Nucleus accumbens (tissue), 56 donors: Measurements from ENCODE around the gene RHBDD1.

ENCODE experiments used
- DNase-seq, 56 donors: peaks; one replicate each; lab custom pipeline; 2025; lab: John Stamatoyannopoulos, UW

The RHBDD1 gene

GRCh38 chr2:226882606-226883005 is 46.8 kb downstream of the RHBDD1 start:
- DNase-seq = no peak

DNA sequence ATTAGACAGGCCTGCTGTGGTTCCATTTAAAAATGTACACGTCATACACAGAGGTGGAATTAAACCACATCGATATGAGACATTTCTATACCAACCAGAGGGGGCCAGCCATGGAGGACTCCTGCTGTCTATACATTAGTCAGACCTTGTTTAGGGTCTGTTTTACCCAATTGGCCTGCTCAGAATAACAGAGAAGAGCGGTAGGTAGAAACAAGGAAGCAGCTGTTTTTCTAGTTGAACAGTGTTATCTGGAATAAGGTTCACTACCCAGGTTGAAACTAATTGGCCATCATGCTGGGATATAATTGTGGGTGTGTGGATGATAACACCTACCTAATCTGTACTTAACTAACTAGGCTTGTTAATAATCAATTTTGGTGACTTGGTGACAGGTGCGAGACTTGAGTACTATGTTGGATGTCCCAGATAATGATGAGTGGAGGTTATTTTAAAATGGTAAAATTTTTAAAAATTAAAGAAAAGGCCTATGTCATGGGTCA is 47.5 kb downstream of the RHBDD1 start:
- no peak for DNase-seq

- no peak for DNase-seq
Observed at GRCh38 chr2:226884166-226884565, 48.3 kb downstream of the RHBDD1 start.

GRCh38 chr2:226885769-226886435 is 50.0 kb downstream of the RHBDD1 start:
- no peak for DNase-seq

- no peak for DNase-seq
Observed at GRCh38 chr2:226887940-226888339, 52.1 kb downstream of the RHBDD1 start.

DNA sequence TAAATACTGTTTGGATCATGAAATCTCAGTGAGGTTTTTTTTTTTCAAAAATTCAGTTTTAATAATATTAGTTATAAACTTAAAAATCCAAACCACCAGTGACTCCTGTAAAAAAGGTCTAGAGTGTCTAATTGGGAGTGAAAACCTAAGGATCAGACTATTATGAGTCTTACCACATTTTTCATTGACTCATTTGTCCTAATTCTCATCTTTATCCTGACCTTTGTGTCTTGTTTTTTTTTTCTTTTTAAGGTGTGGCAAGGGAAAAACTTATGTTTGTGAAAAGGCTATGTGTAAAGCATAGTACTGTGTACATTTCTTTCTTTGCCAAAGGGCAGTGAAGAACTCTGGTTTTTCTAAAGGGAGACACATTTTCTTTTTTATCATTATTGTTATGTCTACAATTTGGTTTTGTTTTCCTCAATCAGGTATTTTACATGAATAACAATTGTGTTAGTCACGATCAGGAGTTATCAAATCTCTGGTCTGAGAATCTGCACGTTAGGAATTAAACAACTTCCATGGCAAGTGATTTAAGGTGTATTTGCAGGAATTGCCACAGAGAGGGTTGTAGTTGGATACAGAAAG is 52.6 kb downstream of the RHBDD1 start:
- DNase-seq = no peak

DNA sequence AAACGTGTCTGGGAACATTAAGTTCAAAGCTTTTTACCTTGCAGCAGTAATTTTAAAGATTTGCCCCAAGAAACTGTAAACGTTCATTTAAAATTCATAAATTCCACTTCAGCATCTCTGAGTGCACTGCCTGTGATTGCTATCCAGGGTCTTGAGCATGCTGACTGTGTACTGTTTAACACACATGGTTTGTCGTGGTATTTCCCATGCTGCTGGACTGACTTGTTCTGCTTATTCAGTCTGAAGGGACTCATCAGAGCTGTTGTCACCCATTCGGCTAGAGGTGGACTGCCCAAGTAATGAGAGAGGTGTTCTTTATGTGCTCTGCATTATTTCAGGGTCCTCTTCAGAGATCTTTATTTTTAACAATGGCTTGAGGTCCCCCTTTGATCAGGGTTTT is 53.1 kb downstream of the RHBDD1 start:
- DNase-seq = no peak

GRCh38 chr2:226890286-226890685 is 54.4 kb downstream of the RHBDD1 start:
- DNase-seq = no peak

DNA sequence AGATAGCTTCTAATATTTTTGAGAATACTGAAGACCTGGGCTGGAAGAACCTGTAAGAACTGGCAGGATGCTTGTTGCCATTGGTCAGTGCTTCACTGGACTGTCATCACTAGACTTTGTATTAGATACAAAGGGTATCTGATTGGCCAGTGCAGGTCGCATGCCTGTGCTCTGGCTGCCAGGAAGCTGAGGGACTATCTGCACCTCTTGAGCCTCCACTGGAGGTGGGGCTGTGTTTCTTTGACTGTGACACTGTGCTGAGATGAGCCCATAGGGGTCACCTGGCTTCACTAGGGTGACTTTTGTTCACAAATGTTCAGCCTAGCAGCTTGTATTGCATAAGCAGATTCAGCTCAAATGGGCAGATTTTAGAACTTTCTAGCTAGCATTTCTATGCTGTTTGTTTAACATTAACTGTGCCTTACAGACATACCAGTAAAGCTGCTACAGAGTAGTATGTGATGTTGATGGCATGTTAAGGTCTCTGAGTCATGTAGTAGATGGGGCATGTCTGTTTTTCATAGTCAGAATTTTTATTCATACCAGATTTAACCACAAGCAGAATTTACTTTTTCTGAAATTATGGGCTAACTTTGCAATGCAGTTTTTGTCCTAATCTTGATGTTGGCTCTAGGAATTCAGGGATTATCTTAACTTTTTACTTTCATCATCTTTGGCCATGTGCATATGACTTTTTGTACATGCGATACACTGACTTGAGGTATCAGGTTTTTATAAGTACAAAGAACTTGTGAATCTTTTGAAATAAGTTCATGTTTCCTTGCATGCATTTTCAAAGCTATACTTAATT is 56.1 kb downstream of the RHBDD1 start:
- DNase-seq = no peak

GRCh38 chr2:226892729-226893128 is 56.9 kb downstream of the RHBDD1 start:
- DNase-seq = no peak

- no peak for DNase-seq
Observed at GRCh38 chr2:226893216-226893615, 57.4 kb downstream of the RHBDD1 start.

DNA sequence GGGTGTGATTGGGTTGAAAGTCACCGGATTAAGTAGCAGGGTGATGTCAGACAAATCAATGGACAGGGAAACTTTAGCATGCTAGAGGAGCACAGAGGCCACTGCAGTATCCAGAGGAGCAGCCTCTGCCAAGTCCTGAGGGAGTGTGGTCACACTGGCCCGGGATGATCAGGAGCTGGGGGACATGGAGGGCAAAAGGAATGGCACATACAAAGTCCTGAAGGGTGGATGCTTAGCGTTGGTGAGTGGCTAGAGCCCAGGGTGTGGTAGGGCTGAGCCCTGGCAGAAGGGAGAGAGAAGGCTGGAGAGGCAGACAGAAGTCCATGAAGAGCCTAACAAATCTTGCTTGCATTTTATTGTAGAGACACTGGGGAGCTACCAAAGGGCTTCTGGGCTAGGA is 58.9 kb downstream of the RHBDD1 start:
- DNase-seq = no peak

- no peak for DNase-seq
Observed at GRCh38 chr2:226895579-226895978, 59.7 kb downstream of the RHBDD1 start.

DNA sequence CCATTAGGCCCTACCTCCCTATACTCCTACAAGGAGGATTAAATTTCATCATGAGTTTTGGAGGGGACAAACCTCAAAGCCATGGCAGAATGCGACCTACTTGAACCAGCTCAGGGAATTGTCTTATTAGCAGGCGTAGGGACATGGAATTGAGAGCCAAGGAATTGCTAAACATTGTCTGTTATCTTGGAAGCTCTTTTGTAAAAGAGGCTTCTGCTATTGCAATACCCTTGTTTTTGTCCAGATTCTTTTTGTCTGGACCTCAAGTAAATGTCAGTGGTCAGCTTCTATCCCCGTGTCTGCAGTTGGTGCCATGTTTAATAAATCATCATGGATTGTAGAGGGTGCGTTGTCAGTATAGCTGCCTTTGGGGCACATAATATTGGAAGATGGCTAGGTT is 62.3 kb downstream of the RHBDD1 start:
- no peak for DNase-seq

DNA sequence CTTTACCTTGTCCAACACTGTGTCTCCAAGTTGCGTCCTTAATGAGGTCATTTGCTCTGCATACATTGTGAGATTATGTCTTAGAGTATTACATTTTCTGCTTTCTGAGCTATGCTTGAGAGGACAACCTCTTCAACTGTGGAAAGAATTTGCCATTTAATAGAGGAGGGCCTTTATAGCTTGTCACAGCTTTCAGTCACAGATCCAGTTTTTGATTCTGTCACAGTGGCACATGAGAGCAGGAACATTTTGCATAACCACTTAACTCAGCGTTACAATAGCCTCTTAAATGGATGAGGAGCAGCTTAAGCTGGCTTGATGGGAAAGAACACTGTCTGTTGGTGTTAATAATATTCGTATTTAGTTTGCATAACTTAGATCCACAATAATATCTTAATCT is 63.0 kb downstream of the RHBDD1 start:
- DNase-seq = no peak

GRCh38 chr2:226902041-226902966 is 66.5 kb downstream of the RHBDD1 start:
- no peak for DNase-seq

- DNase-seq = no peak
Observed at GRCh38 chr2:226903179-226903578, 67.3 kb downstream of the RHBDD1 start.

GRCh38 chr2:226904592-226904991 is 68.7 kb downstream of the RHBDD1 start:
- DNase-seq = no peak

- no peak for DNase-seq
Observed at GRCh38 chr2:226905718-226906117, 69.9 kb downstream of the RHBDD1 start.

DNA sequence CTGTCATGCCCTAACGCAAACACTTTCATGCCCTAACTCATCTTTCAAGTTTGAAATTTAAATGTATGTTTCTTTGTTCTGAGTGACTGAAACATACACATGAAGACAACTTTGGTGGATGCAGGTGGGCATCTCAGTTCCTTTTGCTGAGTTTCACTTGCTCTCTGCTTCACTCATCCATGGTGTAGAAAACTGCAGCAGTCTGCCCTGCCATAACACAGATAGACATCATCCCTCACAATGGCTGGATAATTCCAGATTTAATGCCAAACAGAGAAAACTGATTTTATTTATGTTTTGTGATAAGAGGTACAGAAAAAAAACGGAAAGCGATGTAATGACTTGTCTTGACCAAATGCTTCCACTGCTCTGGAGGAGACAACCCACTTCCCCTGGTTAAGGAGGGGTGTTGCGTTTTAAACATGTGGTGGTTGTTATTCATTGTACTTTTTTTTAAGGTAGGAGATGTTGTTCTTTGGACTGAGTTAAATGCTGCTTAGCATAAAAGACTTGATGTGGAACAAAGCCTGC is 70.4 kb downstream of the RHBDD1 start:
- no peak for DNase-seq
